Measurements from ENCODE around the gene ZFP36L1.

ZFP36L1 gene

DNA sequence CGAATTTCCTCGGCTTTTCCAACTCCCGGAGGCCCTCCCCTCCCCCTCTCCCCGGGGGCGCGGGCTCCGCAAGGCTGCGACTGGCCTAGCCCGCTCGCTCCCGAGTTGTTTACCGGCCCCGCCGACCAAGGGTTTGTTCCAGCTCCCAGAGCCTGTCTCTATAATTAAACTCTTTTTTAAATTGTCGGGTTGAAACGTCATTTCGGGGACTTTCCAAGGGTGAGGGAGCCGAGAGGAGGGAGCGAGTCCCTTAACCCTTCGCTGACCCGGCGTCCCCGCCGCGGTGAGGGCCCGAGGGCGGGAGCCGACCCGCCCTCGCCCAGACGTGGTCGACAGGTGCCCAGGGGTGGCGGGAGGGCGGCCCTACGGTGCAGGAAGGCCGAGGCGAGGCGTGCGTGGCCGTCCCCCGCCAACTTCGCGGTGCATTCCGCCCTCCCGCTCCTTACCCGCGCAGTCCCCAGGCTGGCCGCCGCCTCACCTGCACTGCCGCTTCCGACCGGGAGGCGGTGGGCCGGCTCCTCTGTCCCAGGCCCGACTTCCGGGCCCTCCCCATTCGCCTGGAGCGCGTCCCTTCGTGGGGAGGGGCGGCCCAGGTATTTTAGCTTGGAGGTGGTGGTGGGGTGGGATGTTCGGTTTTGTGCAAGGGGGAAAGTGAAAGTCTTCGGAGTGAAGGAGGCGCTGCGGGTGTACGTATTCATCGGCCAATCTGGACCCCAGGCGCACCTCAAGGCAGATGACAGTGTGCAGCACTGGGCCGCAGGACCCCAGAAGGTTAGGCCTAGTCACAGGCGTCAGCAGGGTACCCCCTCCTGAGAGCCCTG, 2.9 kb upstream of the ZFP36L1 start:
- peak; percentile 62 for DNase-seq (ENCODE audit: low read depth)

DNA sequence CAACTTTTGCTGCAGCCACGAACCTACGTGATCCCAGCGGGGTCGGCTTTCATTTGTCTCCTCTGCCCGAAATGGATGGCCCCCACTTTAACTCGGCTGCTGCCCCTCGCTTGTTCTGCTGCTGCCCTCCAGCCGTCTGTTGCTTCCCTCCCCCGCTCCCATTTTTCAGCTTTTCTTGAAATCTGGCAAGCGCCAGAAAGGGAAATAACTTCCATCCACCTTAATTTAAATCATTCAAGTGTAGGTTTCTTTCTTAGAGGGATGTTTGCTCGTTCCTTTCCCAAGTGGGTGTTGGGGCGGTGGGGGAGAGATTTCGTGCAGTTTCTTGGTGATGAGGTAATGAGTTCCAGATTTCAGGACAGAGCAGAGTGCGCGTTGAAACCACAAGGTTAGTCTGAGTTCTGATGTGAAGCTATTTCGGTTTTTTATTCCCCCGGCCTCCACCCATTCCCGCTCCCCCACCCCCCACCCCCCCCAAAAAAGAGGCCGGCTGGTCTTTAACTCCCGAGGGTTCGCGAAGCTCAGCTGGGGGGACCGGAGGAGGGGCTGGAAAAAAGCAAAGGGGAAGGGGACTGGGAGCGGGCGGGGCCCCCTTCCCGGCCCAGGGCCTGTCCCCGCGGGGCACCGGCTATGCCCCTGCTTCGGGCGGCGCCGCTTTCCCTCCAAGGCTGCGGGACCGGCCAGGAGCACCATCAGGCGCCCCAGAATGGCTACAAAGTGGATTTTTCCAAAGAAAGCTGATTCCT, 2.2 kb upstream of the ZFP36L1 start:
- DNase-seq (ENCODE audit: low read depth), result peak; percentile 85

DNA sequence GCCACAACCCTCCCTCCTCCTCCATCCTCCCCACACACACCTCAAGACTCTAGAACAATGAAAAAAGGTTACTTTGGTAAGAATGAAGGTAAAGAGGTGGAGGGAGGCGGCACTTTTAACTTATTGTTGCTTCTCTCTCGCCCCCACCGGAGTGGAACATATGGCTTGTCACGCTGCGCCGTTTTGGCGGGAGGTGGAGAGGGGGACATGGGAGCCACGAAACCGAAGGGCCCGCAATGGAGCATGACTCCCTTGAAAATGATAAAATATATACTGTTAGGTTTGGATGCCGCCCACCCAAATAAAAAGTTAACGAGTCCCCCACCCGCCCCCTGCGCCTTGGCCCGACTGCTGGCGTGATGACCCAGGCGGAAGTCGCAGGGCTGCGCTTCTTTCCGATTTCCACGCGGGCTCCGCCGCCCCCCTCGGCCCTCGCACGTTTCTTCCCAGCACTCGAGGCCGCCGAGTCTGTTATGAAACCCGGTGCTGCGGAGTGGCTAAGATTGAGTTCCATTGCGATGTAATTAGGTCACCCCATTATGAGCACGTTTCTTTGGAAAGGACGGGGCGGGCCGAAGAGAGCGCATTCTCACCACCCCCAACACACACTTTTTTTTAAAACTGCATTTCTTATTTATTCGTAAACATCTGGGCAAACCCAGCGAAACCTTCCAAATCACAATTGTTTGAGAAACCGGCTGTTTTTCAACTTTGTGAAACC, 1.4 kb upstream of the ZFP36L1 start:
- DNase-seq (ENCODE audit: low read depth), result peak; percentile 86

DNA sequence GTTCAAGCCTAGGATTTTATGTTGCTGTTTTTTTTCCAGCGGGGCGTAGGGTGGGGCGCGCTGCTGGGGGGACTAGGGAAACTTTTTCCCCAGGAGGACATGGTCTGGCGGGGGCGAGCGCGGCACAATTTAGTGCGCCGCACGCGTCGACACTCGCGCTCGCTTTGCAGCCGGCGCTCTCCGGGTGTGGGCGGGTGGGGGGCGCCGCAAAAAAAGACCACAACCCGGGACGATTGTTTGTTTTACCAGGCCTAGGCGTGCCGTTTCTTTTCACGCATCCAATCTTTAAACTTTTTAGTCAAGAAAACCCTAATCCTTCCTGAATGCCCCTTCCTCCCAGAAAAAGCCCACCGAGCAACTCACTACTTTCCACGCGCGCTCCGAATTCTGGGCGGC, 865 bp upstream of the ZFP36L1 start:
- no peak for DNase-seq (ENCODE audit: low read depth)

DNA sequence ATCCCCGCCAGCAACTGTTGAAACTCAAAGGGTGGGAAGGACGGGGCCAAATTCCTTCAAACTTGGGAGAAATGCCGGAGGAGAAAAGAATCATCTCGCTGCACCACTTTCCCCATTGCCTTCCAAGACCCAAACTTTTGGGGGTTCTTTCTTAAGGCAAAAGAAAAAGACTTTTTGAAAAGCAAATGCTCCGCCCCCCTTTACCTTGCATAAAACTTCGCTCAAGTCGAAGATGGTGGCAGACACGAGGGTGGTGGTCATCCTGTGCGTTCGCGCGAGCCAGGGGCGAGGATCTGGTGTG, 239 bp downstream of the ZFP36L1 start:
- no peak for DNase-seq (ENCODE audit: low read depth)

DNA sequence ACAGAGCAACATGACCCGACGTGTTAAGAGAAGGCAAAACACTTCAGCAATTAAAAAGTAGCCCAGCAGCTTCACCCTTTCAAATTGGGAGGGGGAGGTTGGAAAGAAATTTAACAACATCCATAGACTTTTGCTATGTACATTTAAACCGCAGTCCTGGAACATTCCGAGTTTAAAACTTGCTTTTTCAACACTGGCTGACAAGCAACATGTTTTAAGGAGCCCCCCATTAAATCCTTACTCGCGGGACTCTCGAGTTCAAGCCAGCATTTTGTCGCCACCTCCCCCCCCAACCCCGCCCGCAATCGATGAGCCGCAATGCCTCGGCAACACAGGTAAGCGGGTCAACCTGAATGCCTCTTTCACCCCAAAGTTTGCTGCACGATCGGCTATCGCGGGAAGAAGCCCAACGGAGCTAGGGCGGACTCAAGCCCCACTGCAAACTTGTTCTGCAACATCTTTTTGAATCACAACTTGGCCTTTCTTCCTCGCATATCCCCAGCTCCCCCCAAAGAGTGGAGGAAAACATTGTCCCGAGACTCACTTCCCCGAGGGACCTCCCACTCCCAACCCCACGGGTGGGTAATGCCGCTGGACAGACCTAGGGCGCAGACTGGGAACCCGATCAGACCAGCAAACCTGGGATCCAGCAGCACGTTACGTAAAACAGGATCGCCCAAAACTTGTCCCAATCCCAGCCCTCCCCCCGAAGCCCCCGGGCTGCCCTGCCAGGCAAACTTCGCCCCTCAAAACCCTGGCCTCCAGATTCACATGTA, 777 bp downstream of the ZFP36L1 start:
- DNase-seq (ENCODE audit: low read depth), result no peak

DNA sequence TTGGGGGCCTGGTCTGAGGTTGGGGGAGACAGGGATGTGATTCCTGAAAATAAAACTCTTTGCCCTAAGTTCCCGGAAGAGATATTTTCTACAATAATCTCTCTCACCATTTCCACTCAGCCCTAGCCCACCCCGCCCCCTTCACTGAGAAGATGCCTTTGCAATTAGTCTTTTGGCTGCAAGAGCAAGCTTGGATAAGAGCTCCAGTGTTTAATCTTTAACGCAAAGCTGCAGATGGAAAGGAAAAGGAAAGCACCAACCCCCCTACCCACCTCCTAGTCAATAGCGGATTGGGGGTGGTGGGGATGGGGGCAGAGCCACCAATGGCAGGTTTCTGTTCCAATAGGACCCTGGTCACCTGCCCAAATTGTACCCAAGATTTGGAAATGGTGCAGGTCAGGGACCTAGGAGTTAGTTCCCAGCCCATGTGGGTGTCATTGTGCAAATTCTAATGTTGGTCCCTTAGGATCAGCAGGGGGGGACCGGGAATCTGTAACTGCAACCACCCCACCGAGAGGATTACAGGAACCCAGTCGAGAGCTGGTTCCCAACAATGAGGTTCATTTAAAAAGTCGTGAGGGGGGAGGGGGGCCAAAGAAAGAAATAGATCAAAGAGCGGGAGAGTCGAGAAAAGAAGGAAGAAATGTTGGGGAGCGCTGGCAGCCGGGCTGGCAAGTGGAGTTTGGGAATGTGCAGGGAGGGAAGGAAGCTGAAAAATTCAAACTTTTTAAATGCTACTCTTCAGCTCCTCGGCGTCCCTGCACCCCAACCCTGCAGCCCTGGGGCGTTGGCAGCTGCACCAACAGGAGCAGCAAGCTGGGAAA, 1.6 kb downstream of the ZFP36L1 start:
- DNase-seq (ENCODE audit: low read depth), result no peak

DNA sequence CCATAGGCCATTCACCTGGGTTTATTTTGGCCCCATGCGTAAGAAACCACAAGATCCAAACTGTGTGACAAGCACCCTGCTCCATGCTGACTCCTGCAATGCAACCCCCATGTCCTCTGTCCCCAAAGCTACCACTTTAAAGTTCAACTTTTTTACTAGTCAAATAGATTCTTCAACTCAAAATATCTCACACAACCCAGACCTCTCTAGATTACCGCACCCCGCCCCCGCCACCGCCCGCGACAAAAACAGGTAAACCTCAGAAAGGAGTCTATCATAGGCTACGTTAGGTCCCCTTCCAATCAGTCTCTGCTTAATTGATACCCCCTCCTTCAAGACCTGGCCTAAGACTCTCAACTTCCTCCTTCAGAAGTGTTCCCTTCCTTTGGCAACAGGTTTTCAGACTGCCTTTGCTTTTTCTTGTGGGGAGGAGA, 2.2 kb downstream of the ZFP36L1 start:
- no peak for DNase-seq (ENCODE audit: low read depth)

DNA sequence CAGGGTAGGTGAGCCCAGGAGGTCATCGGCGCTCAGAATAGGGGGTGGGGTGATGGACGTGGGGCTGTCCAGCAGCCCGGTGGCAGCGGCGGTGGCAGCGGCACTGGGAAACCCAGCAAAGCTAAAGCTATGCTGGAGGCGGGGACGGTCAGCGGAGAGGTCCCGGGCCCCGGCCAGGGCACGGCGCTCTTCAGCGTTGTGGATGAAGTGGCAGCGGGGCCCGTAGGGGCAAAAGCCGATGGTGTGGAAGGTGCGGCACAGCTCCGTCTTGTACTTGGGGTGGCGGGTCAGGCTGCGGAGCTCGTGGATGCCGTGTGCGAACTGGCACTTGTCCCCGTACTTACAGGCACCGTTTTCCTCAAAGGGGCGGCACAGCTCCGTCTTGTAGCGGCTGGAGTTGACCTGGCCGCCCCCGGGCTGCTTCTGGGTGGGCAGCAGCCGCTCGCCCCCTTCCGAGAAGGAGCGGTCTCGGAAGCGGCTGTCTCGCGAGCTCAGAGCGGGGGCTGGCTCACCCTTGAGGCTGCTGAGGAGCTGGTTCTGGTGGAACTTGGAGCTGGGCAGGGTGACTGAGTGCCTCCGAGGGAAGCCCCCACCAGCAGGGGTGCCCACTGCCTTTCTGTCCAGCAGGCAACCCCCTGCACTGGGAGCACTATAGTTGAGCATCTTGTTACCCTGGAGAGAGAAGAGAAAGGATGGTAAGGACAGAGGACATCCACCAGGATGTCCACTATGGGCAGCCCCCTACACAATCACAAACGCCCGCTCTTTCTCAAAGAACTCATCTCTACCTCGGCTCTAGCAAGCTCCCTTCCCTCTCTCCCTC, 2.8 kb downstream of the ZFP36L1 start:
- DNase-seq (ENCODE audit: low read depth), result no peak

DNA sequence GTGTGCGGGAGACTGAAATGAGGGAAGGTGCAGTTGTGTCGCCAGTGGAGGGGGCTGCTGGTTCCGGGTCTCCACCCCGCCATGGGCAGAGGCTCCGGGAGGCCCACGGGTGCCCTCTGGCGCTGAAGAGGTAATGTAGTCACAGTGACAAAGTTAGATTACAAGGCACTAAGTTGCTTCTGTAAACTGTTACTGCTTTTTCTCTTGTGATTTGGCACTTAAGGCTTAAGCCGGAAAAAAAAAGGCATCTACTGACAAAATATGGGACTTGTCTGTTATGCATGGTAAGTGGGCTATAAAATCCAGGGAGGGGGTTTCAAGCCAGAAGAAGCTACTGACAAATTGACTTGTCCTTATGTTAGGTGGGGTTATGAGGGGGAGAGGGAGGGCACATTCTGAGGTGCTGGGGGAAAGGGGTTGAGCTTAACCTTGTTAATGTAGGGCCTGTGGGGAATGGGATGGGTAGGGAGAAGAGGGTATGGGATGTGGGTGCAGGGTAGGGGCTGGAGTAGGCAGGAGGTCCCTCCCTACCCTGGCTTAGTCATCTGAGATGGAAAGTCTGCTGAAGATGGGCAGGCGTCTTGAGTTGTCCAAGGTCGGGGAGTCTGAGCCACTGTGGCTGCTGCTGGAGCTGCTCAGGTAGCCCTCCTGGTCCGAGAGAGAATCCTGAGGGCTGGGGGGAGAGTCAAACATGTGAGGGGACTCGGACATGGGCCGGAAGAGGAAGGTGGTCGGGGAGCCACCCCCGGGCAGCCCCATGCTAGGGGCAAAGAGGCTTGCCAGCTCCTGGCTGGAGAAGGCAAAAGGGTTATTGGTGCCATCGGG, 3.7 kb downstream of the ZFP36L1 start:
- no peak for DNase-seq (ENCODE audit: low read depth)

DNA sequence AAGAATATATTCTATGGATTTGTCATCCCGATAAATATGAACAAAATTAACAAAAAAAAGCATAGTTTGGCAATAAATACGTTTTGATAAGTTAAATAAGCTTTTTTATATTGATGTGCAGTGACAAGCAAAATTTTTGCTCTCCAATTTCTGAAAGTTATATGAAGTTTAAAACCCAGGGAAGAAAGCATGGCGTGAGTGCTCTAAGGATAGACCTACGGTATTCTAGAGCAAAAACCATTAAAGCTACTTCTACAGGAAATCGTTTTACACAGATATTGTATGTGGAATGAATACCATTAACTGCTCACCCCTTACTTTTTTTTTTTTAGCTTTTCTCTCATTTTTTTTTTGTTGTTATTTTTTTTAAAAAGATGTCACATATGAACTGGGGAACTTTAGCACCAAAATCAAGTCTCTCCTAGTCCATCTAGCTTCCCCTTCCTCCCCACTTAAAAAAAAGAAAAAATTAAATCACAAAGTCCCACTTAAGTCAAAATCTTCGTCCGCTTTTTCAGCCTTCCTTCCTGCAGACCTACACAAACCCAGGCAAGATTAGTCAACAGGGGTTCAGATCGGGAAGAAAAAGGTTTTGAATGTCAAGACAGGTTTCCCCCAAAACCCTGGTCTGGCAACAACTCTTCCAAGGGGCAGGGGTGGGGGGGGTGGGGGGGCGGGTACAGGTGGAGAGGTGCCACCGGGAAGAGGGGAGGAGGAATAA, 4.4 kb downstream of the ZFP36L1 start:
- DNase-seq (ENCODE audit: low read depth), result no peak

DNA sequence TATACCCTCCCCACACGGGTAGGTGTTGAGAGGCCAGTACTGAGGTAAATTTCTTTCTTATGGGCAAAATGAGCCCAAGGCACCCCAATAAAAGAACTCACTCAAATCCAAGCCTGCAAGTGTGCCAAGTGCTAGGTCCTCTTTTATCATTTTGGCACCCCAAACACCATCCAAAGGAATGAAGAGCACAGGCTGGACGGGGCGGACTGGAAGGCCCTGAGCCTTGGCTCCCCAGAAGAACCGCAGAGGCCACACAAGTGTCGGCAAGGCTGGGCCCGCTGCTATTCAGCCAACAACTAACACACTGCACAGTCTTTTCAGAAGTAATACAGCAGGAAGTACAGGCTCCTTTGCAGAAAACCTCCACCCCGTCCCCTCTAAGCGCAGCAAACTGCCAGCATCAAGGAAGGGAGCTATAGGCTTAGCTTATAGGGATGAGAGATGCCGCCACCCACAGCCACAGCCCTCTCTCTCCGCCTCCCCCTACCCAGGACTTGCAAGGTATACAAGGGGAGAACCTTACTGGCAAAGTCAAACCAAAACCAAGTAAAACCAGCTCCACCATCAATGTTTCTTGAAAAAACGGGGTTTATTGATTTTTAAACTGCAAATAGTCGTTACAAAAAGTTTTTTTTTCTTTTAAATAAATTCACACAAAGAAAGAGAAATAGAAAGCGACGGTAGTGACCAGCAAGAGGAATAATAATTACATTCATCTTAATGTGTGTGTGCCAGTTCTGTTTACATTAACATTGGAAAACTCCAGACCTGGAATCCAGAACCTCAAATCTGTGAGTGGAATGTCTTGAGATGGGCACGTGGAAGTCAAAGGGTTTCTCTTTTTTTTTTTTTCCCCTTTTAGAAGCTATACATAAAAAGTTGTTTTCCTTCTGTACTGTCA, 5.5 kb downstream of the ZFP36L1 start:
- no peak for DNase-seq (ENCODE audit: low read depth)

DNA sequence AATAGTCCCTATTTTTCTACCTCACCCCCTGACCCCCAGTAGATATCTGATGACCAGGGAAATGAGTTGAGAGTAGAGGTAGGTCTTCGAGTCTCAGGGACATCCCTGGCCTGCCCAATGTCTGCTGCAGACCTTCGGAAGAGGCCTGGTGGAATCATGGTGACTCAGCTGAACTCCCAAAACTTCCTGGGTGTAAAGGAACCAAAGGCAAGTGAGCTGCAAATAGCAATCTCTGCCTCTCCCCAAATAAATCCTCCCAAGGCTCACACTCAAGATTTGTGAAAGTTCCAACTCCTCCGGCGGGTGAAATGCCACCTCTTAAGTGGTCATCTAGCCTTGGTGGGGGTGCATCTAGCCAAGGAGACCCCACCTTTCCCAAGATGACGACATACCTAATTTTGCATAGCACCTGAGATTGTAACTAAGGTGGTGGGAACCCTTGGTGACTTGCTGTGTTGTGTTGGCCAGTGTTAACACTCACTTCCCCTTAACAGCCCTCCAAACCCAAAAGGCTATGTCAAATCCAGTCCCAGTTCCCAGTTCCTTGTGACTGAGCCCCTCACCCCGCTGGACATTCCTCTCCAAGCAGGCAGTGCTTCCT, 6.3 kb downstream of the ZFP36L1 start:
- DNase-seq (ENCODE audit: low read depth), result peak; percentile 64

DNA sequence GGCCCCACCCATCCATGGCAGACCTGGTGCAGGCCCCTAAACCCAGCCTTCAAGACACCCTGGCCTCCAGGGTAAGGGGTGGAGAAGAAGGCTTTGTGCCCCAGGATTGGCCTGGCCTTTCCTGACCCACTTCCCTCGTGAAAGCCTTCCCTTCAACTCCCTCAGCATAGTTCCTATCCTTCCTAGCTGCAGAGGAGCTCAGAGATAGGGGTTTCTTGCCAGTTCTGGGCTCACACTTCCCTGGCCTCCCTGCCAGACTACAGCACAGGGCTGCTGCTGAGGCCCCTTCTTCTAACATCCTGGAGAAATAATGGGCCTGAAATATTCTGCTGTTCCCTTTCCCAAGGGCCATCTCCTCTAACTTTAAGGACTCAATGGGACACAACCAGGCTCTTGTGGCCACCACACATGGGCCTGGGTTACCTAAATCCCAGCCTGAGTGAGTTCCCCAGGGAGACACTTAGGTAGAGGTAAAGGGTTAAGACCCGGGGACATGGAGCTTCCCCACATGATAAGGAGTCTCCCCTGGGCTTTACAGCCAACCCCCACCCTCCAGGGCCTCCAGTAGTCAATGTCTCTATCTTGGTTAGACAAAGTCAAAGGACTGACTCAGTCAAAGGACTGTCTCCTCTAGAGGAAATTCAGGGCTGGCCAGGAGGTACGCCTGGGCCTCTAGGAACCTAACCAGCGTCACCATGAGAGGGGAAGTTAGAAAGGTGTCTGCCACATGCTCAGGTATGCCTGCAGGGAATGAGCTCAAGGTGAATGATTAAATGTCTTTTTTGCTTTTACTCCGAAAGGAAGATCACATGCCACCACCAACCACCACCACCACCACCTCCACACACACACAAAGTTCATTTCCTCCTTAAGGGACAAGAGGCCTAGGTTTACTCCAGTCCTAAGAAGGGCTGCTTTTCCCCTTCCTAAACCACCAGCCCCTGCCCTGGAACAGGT, 7.1 kb downstream of the ZFP36L1 start:
- no peak for DNase-seq (ENCODE audit: low read depth)

DNA sequence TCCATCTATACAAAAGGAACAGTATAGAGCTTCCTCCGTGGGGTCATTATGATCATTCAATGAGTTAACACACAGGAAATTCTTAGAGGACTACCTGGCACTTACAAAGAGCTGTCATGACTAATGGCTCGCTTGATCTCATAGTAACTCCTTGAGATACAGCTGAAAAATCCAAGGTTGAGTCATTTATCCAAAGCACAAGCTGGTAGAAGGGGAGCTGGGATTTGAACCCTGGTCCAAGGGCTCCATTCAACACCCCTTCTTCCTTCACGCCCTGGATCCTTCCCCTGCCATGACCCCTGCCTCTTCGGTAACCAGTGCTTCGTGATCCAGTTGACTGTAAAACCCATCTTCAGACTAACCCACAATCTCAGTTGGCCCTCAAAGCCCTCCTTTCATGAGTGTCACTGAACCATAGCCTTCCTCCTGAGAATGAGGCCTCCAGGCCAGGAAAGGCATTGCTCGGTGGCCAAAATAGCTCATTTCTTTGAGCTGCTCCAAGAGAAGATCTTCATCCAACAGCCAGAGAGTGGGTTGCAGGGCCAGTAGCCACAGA, 7.8 kb downstream of the ZFP36L1 start:
- no peak for DNase-seq (ENCODE audit: low read depth)
